ENCODE measurements around the gene BCL2L14. TPM values are rescaled to one million over a fixed set of nuclear protein-coding genes. Genes with fewer than 3 reads are reported as not detected.

Gene BCL2L14
- total and polyA plus RNA-seq, 12 donors: 0.49 TPM; not detected in 11

- intact Hi-C loops (cut with DNase I): no loop called here
- 97 to 98% methylated on average over 2 of the region's 2 CpGs for WGBS, 2 donors
- DNase-seq: no peak
Observed at GRCh38 chr12:12127304-12127703, 56.6 kb downstream of the BCL2L14 start.

DNA sequence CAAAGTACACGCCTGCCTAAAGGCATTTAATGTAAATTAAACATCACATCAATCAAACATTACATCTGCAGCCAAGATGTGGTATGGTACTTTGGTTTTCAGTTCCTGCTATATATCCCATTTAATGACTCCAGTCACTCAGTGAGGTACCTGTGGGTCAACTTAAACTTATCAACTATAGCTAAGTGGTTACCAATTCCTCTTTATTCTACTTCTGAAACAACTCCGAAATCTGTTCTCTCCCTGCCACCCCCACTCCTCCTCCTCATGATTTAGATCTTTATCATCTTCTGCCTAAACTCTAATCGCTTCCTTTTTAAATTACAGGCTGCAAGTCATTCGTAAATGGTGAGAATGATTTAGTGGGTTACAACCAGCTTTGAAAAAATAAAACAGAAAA is 57.9 kb downstream of the BCL2L14 start:
- intact Hi-C loops (cut with DNase I): no loop called here
- no peak for TF ChIP-seq CTCF (IDR thresholded peaks at IDR 0.05)
- Histone ChIP-seq H3K27ac (no peak overlapping the region), H3K27me3 (no peaks in the 10 kb centered on the region), H3K4me3 (no peak overlapping the region), H3K4me1 (peaks cover 0 to 1% (median 0%) of the 10 kb centered on the region in 9 donors), H3K9me3 (no peaks in the 10 kb centered on the region), H3K36me3 (peaks cover 0 to 88% (median 30%) of the 10 kb centered on the region in 9 donors)
- ATAC-seq (no peak), DNase-seq (no peak)
- WGBS, 2 donors: 80 to 90% methylated on average over 4 of the region's 4 CpGs

More at GRCh38 chr12:12127304-12127703, 56.6 kb downstream of the BCL2L14 start:
- Histone ChIP-seq H3K36me3 (peaks cover 0 to 100% (median 33%) of the 10 kb centered on the region in 9 donors), H3K27me3 (no peaks in the 10 kb centered on the region), H3K9me3 (no peaks in the 10 kb centered on the region), H3K4me1 (peaks cover 0 to 6% (median 0%) of the 10 kb centered on the region in 9 donors), H3K27ac (no peak overlapping the region), H3K4me3 (no peak overlapping the region)
- TF ChIP-seq CTCF (IDR thresholded peaks at IDR 0.05): no peak
- ATAC-seq: no peak

DNA sequence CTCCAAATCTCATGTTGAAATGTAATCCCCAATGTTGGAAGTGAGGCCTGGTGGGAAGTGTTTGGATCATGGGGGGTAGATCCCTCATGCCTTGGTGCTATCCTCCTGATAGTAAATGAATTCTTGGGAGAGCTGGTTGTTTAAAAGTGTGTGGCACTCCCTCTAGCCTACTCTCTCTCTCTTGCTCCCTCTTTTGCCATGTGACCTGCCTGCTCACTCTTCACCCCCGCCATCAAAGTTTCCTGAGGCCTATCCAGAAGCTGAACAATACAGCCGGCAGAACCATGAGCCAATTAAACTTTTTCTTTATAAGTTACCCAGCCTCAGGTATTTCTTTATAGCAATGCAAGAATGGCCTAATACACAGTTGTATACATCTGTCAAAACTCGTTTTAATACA is 62.5 kb downstream of the BCL2L14 start:
- Histone ChIP-seq H3K27ac (no peak overlapping the region), H3K27me3 (no peaks in the 10 kb centered on the region), H3K36me3 (peaks cover 0 to 85% (median 10%) of the 10 kb centered on the region in 9 donors), H3K4me1 (no peaks in the 10 kb centered on the region), H3K9me3 (no peaks in the 10 kb centered on the region), H3K4me3 (no peak overlapping the region)
- no peak for ATAC-seq
- intact Hi-C loops (cut with DNase I): no loop called here
- 91% methylated on average over 3 of the region's 3 CpGs for WGBS, 2 donors
- no peak for DNase-seq
- no peak for TF ChIP-seq CTCF (IDR thresholded peaks at IDR 0.05)

DNA sequence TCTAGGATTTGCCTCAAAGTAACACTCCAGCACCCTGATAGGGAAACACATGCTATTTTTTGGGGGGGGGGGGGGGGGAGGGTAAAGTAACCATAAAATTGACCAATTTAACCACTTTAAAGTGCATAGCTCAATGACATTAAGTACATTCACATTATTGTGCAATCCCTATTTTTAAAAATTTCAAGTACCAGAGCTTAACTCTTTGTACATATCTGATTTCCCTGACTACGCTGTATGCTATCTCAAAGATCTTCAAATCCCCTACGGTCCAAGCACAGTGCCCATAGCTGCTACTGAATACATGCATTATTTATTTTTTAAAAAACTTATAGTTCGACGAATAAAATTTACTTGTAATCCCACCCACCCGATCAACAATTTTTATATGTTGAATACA is 63.0 kb downstream of the BCL2L14 start:
- peaks cover 0 to 85% (median 5%) of the 10 kb centered on the region in 9 donors for H3K36me3 ChIP-seq
- TF ChIP-seq CTCF (IDR thresholded peaks at IDR 0.05): no peak
- ATAC-seq (no peak), DNase-seq (no peak)
- 97 to 99% methylated on average over 5 of the region's 5 CpGs for WGBS, 2 donors
- intact Hi-C loops (cut with DNase I): no loop called here
- H3K27me3 ChIP-seq: no peaks in the 10 kb centered on the region
- H3K4me3 ChIP-seq: no peak overlapping the region
- no peak overlapping the region for H3K27ac ChIP-seq
- no peaks in the 10 kb centered on the region for H3K4me1 ChIP-seq
- no peaks in the 10 kb centered on the region for H3K9me3 ChIP-seq
